ENCODE data around the gene DENND1B.

GRCh38 chr1:197788741-197789739, 13.8 kb upstream of the DENND1B start:
- TF ChIP-seq, protein P1, sequence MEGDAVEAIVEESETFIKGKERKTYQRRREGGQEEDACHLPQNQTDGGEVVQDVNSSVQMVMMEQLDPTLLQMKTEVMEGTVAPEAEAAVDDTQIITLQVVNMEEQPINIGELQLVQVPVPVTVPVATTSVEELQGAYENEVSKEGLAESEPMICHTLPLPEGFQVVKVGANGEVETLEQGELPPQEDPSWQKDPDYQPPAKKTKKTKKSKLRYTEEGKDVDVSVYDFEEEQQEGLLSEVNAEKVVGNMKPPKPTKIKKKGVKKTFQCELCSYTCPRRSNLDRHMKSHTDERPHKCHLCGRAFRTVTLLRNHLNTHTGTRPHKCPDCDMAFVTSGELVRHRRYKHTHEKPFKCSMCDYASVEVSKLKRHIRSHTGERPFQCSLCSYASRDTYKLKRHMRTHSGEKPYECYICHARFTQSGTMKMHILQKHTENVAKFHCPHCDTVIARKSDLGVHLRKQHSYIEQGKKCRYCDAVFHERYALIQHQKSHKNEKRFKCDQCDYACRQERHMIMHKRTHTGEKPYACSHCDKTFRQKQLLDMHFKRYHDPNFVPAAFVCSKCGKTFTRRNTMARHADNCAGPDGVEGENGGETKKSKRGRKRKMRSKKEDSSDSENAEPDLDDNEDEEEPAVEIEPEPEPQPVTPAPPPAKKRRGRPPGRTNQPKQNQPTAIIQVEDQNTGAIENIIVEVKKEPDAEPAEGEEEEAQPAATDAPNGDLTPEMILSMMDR (conservative IDR thresholded peaks at IDR 0.05), result no peak
- no peak for TF ChIP-seq ZFX (IDR thresholded peaks at IDR 0.05)

Measured in C4-2B (cell line).